ENCODE results near the gene NUSAP1. TPM values are rescaled to one million over a fixed set of nuclear protein-coding genes. Genes with fewer than 3 reads are reported as not detected.
A peak's percentile ranks its signal among the peaks of the same experiment; 100 is the strongest.

Gene NUSAP1
- total RNA-seq, 4 donors from 2014 or later: 26.5 to 47.7 (median 37.6) TPM

GRCh38 chr15:41285285-41285684, 47.4 kb upstream of the NUSAP1 start:
- WGBS, 2 donors: 25 to 38% methylated on average over 5 to 7 of the region's 7 CpGs
- peak overlapping the region; percentile 92 to 98 (median 94) for H3K27ac ChIP-seq
- TF ChIP-seq CTCF (IDR thresholded peaks at IDR 0.05): no peak
- no peak for TF ChIP-seq POLR2A (IDR thresholded peaks at IDR 0.05)

GRCh38 chr15:41286665-41287333, 45.9 kb upstream of the NUSAP1 start:
- Histone ChIP-seq H3K36me3 (peaks cover 0 to 65% (median 11%) of the 10 kb centered on the region in 3 donors), H3K4me3 (no peak overlapping the region), H3K27ac (peak overlapping the region in 2 of 4 donors; percentile 5 to 36), H3K4me1 (peaks cover 5 to 51% (median 13%) of the 10 kb centered on the region in 3 donors), H3K9me3 (no peaks in the 10 kb centered on the region), H3K27me3 (no peaks in the 10 kb centered on the region)
- intact Hi-C loops (cut with DNase I): no loop called here
- TF ChIP-seq CTCF (IDR thresholded peaks at IDR 0.05): no peak
- no peak for TF ChIP-seq POLR2A (IDR thresholded peaks at IDR 0.05)
- 93 to 96% methylated on average over 6 of the region's 6 CpGs for WGBS, 2 donors
- DNase-seq: no peak

More at GRCh38 chr15:41285285-41285684, 47.4 kb upstream of the NUSAP1 start:
- peaks cover 5 to 51% (median 13%) of the 10 kb centered on the region in 3 donors for H3K4me1 ChIP-seq
- no peaks in the 10 kb centered on the region for H3K27me3 ChIP-seq
- intact Hi-C loops (cut with DNase I): no loop called here
- no peak for DNase-seq
- H3K9me3 ChIP-seq: no peaks in the 10 kb centered on the region
- H3K36me3 ChIP-seq: peaks cover 0 to 55% (median 10%) of the 10 kb centered on the region in 3 donors
- H3K4me3 ChIP-seq: peak overlapping the region; percentile 70 to 90 (median 76)

GRCh38 chr15:41288464-41288863, 44.2 kb upstream of the NUSAP1 start:
- Histone ChIP-seq H3K27me3 (no peaks in the 10 kb centered on the region), H3K27ac (no peak overlapping the region), H3K36me3 (peaks cover 0 to 80% (median 22%) of the 10 kb centered on the region in 3 donors), H3K9me3 (no peaks in the 10 kb centered on the region), H3K4me3 (no peak overlapping the region), H3K4me1 (peaks cover 5 to 43% (median 7%) of the 10 kb centered on the region in 3 donors)
- DNase-seq: no peak
- WGBS, 2 donors: 94 to 100% methylated on average over 1 of the region's 1 CpG
- TF ChIP-seq CTCF (IDR thresholded peaks at IDR 0.05) (no peak), POLR2A (IDR thresholded peaks at IDR 0.05) (no peak)
- intact Hi-C loops (cut with DNase I): no loop called here

- 77 to 80% methylated on average over 2 of the region's 2 CpGs for WGBS, 2 donors
- peaks cover 5 to 40% (median 7%) of the 10 kb centered on the region in 3 donors for H3K4me1 ChIP-seq
- H3K36me3 ChIP-seq: peaks cover 0 to 95% (median 22%) of the 10 kb centered on the region in 3 donors
- H3K27ac ChIP-seq: no peak overlapping the region
- intact Hi-C loops (cut with DNase I): no loop called here
- TF ChIP-seq CTCF (IDR thresholded peaks at IDR 0.05) (no peak), POLR2A (IDR thresholded peaks at IDR 0.05) (no peak)
- H3K9me3 ChIP-seq: no peaks in the 10 kb centered on the region
- H3K4me3 ChIP-seq: no peak overlapping the region
- DNase-seq: no peak
- H3K27me3 ChIP-seq: no peaks in the 10 kb centered on the region
These were observed 42.7 kb upstream of the NUSAP1 start for GRCh38 chr15:41289953-41290352.

- no peak overlapping the region for H3K4me3 ChIP-seq
- H3K36me3 ChIP-seq: peaks cover 0 to 95% (median 22%) of the 10 kb centered on the region in 3 donors
- peak overlapping the region in 2 of 4 donors; percentile 21 to 50 for H3K27ac ChIP-seq
- H3K27me3 ChIP-seq: no peaks in the 10 kb centered on the region
- no peak for TF ChIP-seq POLR2A (IDR thresholded peaks at IDR 0.05)
- no peak for TF ChIP-seq CTCF (IDR thresholded peaks at IDR 0.05)
- H3K4me1 ChIP-seq: peaks cover 0 to 28% (median 7%) of the 10 kb centered on the region in 3 donors
- whole genome bisulfite sequencing, 2 donors: 82 to 83% methylated on average over 8 to 9 of the region's 9 CpGs
- DNase-seq: no peak
- no peaks in the 10 kb centered on the region for H3K9me3 ChIP-seq
- intact Hi-C loops (cut with DNase I): no loop called here
These were observed 41.5 kb upstream of the NUSAP1 start for GRCh38 chr15:41291065-41291631.
